MM.1S (cell line): ENCODE measurements around the gene SLC26A8.

Experiments used
- EZH2phosphoT487 ChIP-seq: fragments of 300-600 bp; sonication (generic); IDR thresholded peaks from 2 replicates; pipeline ENCODE4 v1.6.1; 2018; ENCODE audit warnings: antibody characterized with exemption, low read length
- TF ChIP-seq, protein P1 (sequence below): fragments of 300-600 bp; sonication (generic); IDR thresholded peaks from 2 replicates; pipeline ENCODE4 v1.5.1; 2016; ENCODE audit warnings: antibody characterized with exemption, low read length, mixed read lengths

DNA sequence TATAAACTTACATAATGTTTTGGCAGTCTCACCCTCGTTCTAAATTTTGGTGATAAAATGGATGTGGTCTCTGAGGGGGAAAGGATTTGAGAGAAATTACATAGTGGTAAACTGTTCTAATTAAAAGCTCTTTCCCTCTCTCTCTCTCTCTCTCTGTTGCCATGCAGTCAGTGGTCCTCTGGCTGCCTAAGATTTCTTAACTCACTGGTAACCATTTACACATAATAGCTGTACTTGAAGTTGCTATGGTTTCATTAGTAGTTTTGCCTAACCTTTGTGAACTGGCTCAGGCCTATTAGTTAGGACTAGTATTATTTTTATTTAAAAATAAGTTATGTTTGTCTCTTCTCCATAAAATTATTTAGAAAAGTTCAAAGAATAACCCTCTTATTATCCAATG lies 45.1 kb upstream of the SLC26A8 start:
- TF ChIP-seq EZH2phosphoT487, result no peak
- TF ChIP-seq, protein P1, sequence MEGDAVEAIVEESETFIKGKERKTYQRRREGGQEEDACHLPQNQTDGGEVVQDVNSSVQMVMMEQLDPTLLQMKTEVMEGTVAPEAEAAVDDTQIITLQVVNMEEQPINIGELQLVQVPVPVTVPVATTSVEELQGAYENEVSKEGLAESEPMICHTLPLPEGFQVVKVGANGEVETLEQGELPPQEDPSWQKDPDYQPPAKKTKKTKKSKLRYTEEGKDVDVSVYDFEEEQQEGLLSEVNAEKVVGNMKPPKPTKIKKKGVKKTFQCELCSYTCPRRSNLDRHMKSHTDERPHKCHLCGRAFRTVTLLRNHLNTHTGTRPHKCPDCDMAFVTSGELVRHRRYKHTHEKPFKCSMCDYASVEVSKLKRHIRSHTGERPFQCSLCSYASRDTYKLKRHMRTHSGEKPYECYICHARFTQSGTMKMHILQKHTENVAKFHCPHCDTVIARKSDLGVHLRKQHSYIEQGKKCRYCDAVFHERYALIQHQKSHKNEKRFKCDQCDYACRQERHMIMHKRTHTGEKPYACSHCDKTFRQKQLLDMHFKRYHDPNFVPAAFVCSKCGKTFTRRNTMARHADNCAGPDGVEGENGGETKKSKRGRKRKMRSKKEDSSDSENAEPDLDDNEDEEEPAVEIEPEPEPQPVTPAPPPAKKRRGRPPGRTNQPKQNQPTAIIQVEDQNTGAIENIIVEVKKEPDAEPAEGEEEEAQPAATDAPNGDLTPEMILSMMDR, result no peak
